ENCODE data around the gene MYL12B.

The MYL12B gene

GRCh38 chr18:3245853-3246634 is 15.9 kb upstream of the MYL12B start:
- Histone ChIP-seq H3K36me3 (ENCODE audit: insufficient read depth, low read length) (peaks cover 18% of the 10 kb centered on the region), H3K9me3 (ENCODE audit: low read depth, low read length) (no peaks in the 10 kb centered on the region), H3K27ac (peak overlapping the region; percentile 99), H3K9ac (ENCODE audit: insufficient read length) (peak overlapping the region; percentile 99), H3K4me3 (peak overlapping the region; percentile 88)
- TF ChIP-seq FOXP2 (optimal IDR thresholded peaks at IDR 0.05; ENCODE audit: control extremely low read depth, extremely low read length, insufficient read depth), result no peak
- TF ChIP-seq EZH2 (IDR thresholded peaks at IDR 0.05), result no peak
- no peak for TF ChIP-seq POLR2AphosphoS5 (IDR thresholded peaks at IDR 0.05; ENCODE audit: borderline replicate concordance, low read depth, low read length)
- DNase-seq (ENCODE audit: low read depth, low spot score), result no peak

DNA sequence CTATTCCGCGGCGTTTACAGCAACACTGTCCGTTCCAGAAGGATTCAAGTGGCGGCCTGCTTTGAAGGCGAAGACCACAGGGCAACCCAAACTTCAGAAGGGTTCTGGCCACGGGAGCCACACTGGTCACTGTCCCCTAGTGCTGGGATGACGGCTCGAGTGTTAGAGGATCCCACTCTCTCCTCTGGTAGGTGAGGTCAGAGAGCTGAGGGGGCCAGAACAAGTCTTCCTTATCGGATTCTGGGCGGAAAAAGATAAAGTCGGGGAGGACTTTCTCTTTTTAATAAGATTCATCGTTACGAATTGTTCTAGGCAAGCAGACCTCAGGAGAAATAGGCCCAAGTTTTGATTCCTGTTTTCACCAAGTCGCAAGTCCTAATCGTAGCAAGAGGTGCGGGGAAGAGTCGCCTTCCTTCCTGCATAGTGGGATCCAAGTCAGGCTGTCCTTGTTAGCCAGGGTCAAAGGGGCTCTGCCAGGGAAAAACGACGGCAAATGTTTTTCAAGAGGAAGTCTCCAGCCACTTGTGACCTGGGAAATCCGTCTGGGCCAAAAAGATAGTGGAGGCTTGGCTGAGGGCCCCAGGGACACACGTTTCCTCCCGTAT is 15.2 kb upstream of the MYL12B start:
- DNase-seq (ENCODE audit: low read depth, low spot score), result no peak

DNA sequence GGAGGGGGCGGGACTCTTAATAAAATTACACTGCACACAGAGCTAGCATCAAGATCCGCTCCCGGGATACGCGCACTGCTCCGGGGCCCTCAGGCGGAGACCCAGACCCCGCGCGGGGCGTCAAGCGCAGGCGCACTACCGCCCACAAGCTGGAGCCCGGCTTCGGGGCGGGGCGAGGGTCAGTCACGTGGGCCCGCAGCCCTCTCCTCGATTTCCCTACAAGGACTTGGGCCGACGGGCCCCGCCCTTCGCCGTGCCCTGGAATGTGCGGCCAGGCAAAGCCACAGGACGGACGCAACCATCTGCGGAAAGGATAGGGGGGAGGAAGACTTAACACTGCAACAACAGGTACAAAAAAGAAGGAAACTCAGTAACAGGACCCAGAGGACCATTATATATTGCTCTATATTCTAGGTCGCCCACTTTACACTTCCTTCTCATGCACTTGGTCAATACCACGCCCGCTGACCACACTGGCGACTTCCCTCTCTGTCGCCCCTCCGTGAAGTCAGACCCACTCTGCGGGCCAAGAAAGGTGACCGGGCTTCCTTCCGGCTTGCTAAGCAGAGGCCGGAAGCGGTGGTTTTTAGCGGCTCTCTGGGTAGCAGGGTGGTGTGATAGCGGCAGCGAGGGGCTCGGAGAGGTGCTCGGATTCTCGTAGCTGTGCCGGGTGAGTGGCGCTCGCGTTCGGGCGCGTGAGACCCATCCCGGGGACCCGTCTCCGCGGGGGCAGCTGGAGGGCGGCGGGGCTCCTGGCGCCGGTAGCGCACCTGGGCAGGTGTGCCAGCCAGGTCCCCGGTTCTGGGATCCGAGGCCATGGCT is 14.5 kb upstream of the MYL12B start, which contains the start of gene MYL12A:
Gene MYL12A, plus strand, starts transcription at position 562 of the 822 bp plus-strand sequence. CDS start 5,447 bp downstream, outside the sequence.
- H3K36me3 ChIP-seq (ENCODE audit: insufficient read depth, low read length), result peaks cover 24% of the 10 kb centered on the region
- H3K9ac ChIP-seq (ENCODE audit: insufficient read length), result peak within 1 kb of the TSS; percentile 99
- TF ChIP-seq POLR2AphosphoS5 (IDR thresholded peaks at IDR 0.05; ENCODE audit: borderline replicate concordance, low read depth, low read length) (peak; percentile 86), EZH2 (IDR thresholded peaks at IDR 0.05) (no peak), FOXP2 (optimal IDR thresholded peaks at IDR 0.05; ENCODE audit: control extremely low read depth, extremely low read length, insufficient read depth) (peak; percentile 13)
- H3K9me3 ChIP-seq (ENCODE audit: low read depth, low read length), result no peaks in the 10 kb centered on the region
- peak within 1 kb of the TSS; percentile 88 for H3K4me3 ChIP-seq
- H3K27ac ChIP-seq, result peak within 1 kb of the TSS; percentile 99
- peak; percentile 93 for DNase-seq (ENCODE audit: low read depth, low spot score)

More for the DNA sequence above, 15.2 kb upstream of the MYL12B start:
- Histone ChIP-seq H3K9me3 (ENCODE audit: low read depth, low read length) (no peaks in the 10 kb centered on the region), H3K36me3 (ENCODE audit: insufficient read depth, low read length) (peaks cover 18% of the 10 kb centered on the region), H3K4me3 (peak overlapping the region; percentile 88), H3K27ac (peak overlapping the region; percentile 99), H3K9ac (ENCODE audit: insufficient read length) (peak overlapping the region; percentile 99)
- no peak for TF ChIP-seq FOXP2 (optimal IDR thresholded peaks at IDR 0.05; ENCODE audit: control extremely low read depth, extremely low read length, insufficient read depth)
- no peak for TF ChIP-seq EZH2 (IDR thresholded peaks at IDR 0.05)
- no peak; the same call in 1 of the 2 replicates for TF ChIP-seq POLR2AphosphoS5 (IDR thresholded peaks at IDR 0.05; ENCODE audit: borderline replicate concordance, low read depth, low read length)

- Histone ChIP-seq H3K27ac (peak overlapping the region; percentile 99), H3K9me3 (ENCODE audit: low read depth, low read length) (no peaks in the 10 kb centered on the region), H3K4me3 (peak overlapping the region; percentile 88), H3K9ac (ENCODE audit: insufficient read length) (peak overlapping the region; percentile 99), H3K36me3 (ENCODE audit: insufficient read depth, low read length) (peaks cover 30% of the 10 kb centered on the region)
- TF ChIP-seq POLR2AphosphoS5 (IDR thresholded peaks at IDR 0.05; ENCODE audit: borderline replicate concordance, low read depth, low read length) (no peak), FOXP2 (optimal IDR thresholded peaks at IDR 0.05; ENCODE audit: control extremely low read depth, extremely low read length, insufficient read depth) (no peak), EZH2 (IDR thresholded peaks at IDR 0.05) (no peak)
- DNase-seq (ENCODE audit: low read depth, low spot score), result no peak
Measured at GRCh38 chr18:3248062-3248657, 13.8 kb upstream of the MYL12B start.

GRCh38 chr18:3248658-3249359 is 13.1 kb upstream of the MYL12B start:
- peak overlapping the region; percentile 99 for H3K9ac ChIP-seq (ENCODE audit: insufficient read length)
- DNase-seq (ENCODE audit: low read depth, low spot score), result no peak
- H3K4me3 ChIP-seq, result peak overlapping the region; percentile 88
- TF ChIP-seq POLR2AphosphoS5 (IDR thresholded peaks at IDR 0.05; ENCODE audit: borderline replicate concordance, low read depth, low read length), result 0 out of 2 replicates have a peak, but pooled peaks have one; percentile 32
- no peak for TF ChIP-seq EZH2 (IDR thresholded peaks at IDR 0.05)
- H3K36me3 ChIP-seq (ENCODE audit: insufficient read depth, low read length), result peaks cover 37% of the 10 kb centered on the region
- peak overlapping the region; percentile 99 for H3K27ac ChIP-seq
- no peaks in the 10 kb centered on the region for H3K9me3 ChIP-seq (ENCODE audit: low read depth, low read length)

GRCh38 chr18:3250237-3251107 is 11.5 kb upstream of the MYL12B start:
- Histone ChIP-seq H3K9me3 (ENCODE audit: low read depth, low read length) (no peaks in the 10 kb centered on the region), H3K9ac (ENCODE audit: insufficient read length) (peak overlapping the region; percentile 40), H3K36me3 (ENCODE audit: insufficient read depth, low read length) (peaks cover 54% of the 10 kb centered on the region), H3K4me3 (peak overlapping the region; percentile 36; the same call in 1 of the 2 replicates), H3K27ac (peak overlapping the region; percentile 80)
- no peak for TF ChIP-seq EZH2 (IDR thresholded peaks at IDR 0.05)
- TF ChIP-seq FOXP2 (optimal IDR thresholded peaks at IDR 0.05; ENCODE audit: control extremely low read depth, extremely low read length, insufficient read depth), result no peak
- TF ChIP-seq POLR2AphosphoS5 (IDR thresholded peaks at IDR 0.05; ENCODE audit: borderline replicate concordance, low read depth, low read length), result no peak
- no peak for DNase-seq (ENCODE audit: low read depth, low spot score)
